Endothelial cell of umbilical vein (primary cell): ENCODE measurements around the gene CYB561A3. TPM values are rescaled to one million over a fixed set of nuclear protein-coding genes. Genes with fewer than 3 reads are reported as not detected.

Experiments
- BruUV-seq: library from RNA; stranded (reverse); fragments of 400-500 nt; replicated peaks from 2 replicates; lab custom pipeline; 2021; lab: Mats Ljungman, UMichigan
- CTCF ChIA-PET: fragments of 300-600, 350-600 bp; sonication (Branson Sonifier 250); formaldehyde crosslinking; loops from one replicate; lab custom pipeline; 2021; ENCODE audit warnings: antibody characterized with exemption, inconsistent platforms; lab: Charles Lee
- POLR2A ChIA-PET: fragments of 300-600, 350-600 bp; sonication (Branson Sonifier 250); formaldehyde crosslinking; loops from one replicate; lab custom pipeline; 2021; ENCODE audit warnings: antibody characterized with exemption, inconsistent platforms; lab: Charles Lee
- DNase-seq: peaks from one replicate; pipeline ENCODE4 v3.0.0-alpha.2; 2011; ENCODE audit warnings: low read depth, low spot score
- FAIRE-seq: peaks from 2 replicates; lab custom pipeline; 2011; peaks lifted over from hg19 to GRCh38; lab: Jason Lieb, UNC
- H2AFZ ChIP-seq: 2 replicates; pipeline ENCODE4 v1.6.0; 2012; ENCODE audit warnings: low read depth, low read length, control low read depth, inconsistent platforms
- H3K27ac ChIP-seq: 2 replicates; pipeline ENCODE4 v1.5.1; 2011; ENCODE audit warnings: low read depth, mild to moderate bottlenecking, control low read depth, low read length, moderate library complexity; ENCODE audit not compliant: insufficient read depth
- H3K27me3 ChIP-seq, 2 experiments: 2 replicates each; pipeline versions ENCODE4 v1.6.0 to v1.6.1; 2011; ENCODE audit warnings: low read length in 2 of 2, mixed read lengths in 1 of 2; ENCODE audit not compliant: control insufficient read depth in 2 of 2, insufficient read depth in 2 of 2
- H3K36me3 ChIP-seq, 2 experiments: 2 replicates in 1 of 2; 3 replicates in 1 of 2; pipeline ENCODE4 v1.5.1; 2011; ENCODE audit warnings: low read length in 2 of 2, mild to moderate bottlenecking in 1 of 2, moderate library complexity in 1 of 2; ENCODE audit not compliant: control insufficient read depth in 2 of 2, insufficient read depth in 2 of 2; ENCODE audit errors: extremely low read depth in 1 of 2
- H3K4me1 ChIP-seq: 3 replicates; pipeline ENCODE4 v1.5.1; 2011; ENCODE audit warnings: mild to moderate bottlenecking, low read length; ENCODE audit not compliant: control insufficient read depth, insufficient read depth; ENCODE audit errors: extremely low read depth
- H3K4me2 ChIP-seq: 2 replicates; pipeline ENCODE4 v1.6.1; 2011; ENCODE audit warnings: low read length, control low read depth, mixed read lengths; ENCODE audit not compliant: insufficient read depth
- H3K4me3 ChIP-seq, 3 experiments: fragments of 200-600 bp in 1 of 3; sonication (generic), shearing (Covaris generic) in 1 of 3; replicated peaks in 1 of 3; 2 replicates each; pipeline ENCODE4 v1.5.1; 2011 to 2016; ENCODE audit warnings: control low read depth in 3 of 3, low read length in 3 of 3, mild to moderate bottlenecking in 2 of 3, inconsistent platforms in 1 of 3, low read depth in 1 of 3, moderate library complexity in 1 of 3; ENCODE audit not compliant: insufficient read depth in 1 of 3
- H3K79me2 ChIP-seq: 2 replicates; pipeline ENCODE4 v1.6.0; 2012; ENCODE audit warnings: low read length, inconsistent platforms; ENCODE audit not compliant: control insufficient read depth, insufficient read depth
- H3K9ac ChIP-seq: replicated peaks from 2 replicates; pipeline ENCODE3; 2011; ENCODE audit warnings: low read length, control low read depth; ENCODE audit not compliant: insufficient read depth; ENCODE audit errors: extremely low read depth
- H3K9me1 ChIP-seq: replicated peaks from 3 replicates; pipeline ENCODE4 v1.6.0; 2011; ENCODE audit warnings: mild to moderate bottlenecking, low read length; ENCODE audit not compliant: control insufficient read depth, insufficient read depth; ENCODE audit errors: extremely low read depth
- H3K9me3 ChIP-seq: replicated peaks from 2 replicates; pipeline ENCODE4 v1.5.1; 2012; ENCODE audit warnings: low read length, inconsistent platforms; ENCODE audit not compliant: control insufficient read depth, insufficient read depth
- H4K20me1 ChIP-seq: replicated peaks from 2 replicates; pipeline ENCODE3; 2011; ENCODE audit warnings: mild to moderate bottlenecking, low read length; ENCODE audit not compliant: control insufficient read depth, insufficient read depth; ENCODE audit errors: extremely low read depth
- CTCF ChIP-seq, 2 donors: IDR thresholded peaks; 1 replicate in 1 of 2; 2 replicates in 1 of 2; pipeline ENCODE4 v1.5.1; 2011; ENCODE audit warnings: low read length in 2 of 2, mild to moderate bottlenecking in 2 of 2, moderate library complexity in 2 of 2, control low read depth in 1 of 2, inconsistent platforms in 1 of 2, low read depth in 1 of 2; ENCODE audit not compliant: insufficient read depth in 1 of 2; ENCODE audit errors: extremely low read depth in 1 of 2
- EZH2 ChIP-seq: IDR thresholded peaks from 2 replicates; pipeline ENCODE4 v1.6.1; 2012; ENCODE audit warnings: borderline replicate concordance, low read depth, mild to moderate bottlenecking, moderate library complexity, low read length, inconsistent platforms; ENCODE audit not compliant: severe bottlenecking
- FOS ChIP-seq: IDR thresholded peaks from 2 replicates; pipeline ENCODE4 v1.6.1; 2011; ENCODE audit warnings: mild to moderate bottlenecking, low read length, moderate library complexity, borderline replicate concordance; ENCODE audit not compliant: insufficient read depth
- GATA2 ChIP-seq: IDR thresholded peaks from 2 replicates; pipeline ENCODE4 v1.7.0; 2011; ENCODE audit warnings: low read depth, mild to moderate bottlenecking, moderate library complexity, mixed read lengths, low read length; ENCODE audit not compliant: insufficient read length, insufficient read depth
- JUN ChIP-seq: IDR thresholded peaks from 2 replicates; pipeline ENCODE4 v1.6.1; 2011; ENCODE audit warnings: borderline replicate concordance, low read depth; ENCODE audit not compliant: insufficient read length, insufficient read depth
- POLR2A ChIP-seq: IDR thresholded peaks from 2 replicates; pipeline ENCODE4 v1.6.1; 2012; ENCODE audit warnings: low read depth, mild to moderate bottlenecking, control low read depth, low read length
- POLR2AphosphoS5 ChIP-seq: IDR thresholded peaks from 2 replicates; pipeline ENCODE4 v1.6.1; 2012; ENCODE audit warnings: low read depth, mild to moderate bottlenecking, control low read depth, low read length, moderate library complexity; ENCODE audit not compliant: insufficient read depth
- dilution Hi-C: fragments of 300-500 bp; cut with MboI; formaldehyde crosslinking; loops from one replicate; pipeline ENCODE4 v1.15.0; 2019; ENCODE audit warnings: low sequenced_read_pairs; ENCODE audit not compliant: extremely low pct_ligation_motif_present
- intact Hi-C: fragments of 100-400 bp; cut with micrococcal nuclease; formaldehyde crosslinking; loops from one replicate; pipeline ENCODE4 v1.10.0; 2022
- polyA plus RNA-seq, 4 experiments: library from polyadenylated mRNA; depleted of rRNA in 3 of 4; stranded (reverse) in 3 of 4; unstranded in 1 of 4; fragments of >200 nt; gene quantifications; 2 replicates each; pipeline versions ENCODE4 v1.2.1 to v1.2.3, GENCODE V29; 2011 to 2012; ENCODE audit warnings: missing spikeins in 1 of 4
- total RNA-seq: library from RNA; stranded (reverse); gene quantifications from 2 replicates; pipeline ENCODE4 v1.2.3, GENCODE V29; 2021
- TF ChIP-seq, protein P1 (sequence below): IDR thresholded peaks from 2 replicates; pipeline ENCODE4 v1.6.1; 2011; ENCODE audit not compliant: insufficient read depth, insufficient read length

The CYB561A3 gene
- total and polyA plus RNA-seq, 2 donors (not counting 3 experiments of a cell fraction or from before 2014, with no cell fraction given) = 41.6 to 103 TPM

GRCh38 chr11:61380884-61381283, 19.2 kb upstream of the CYB561A3 start:
- dilution Hi-C loops (no loop called here), intact Hi-C loops (no loop called here)
- DNase-seq = no peak
- no peaks in the 10 kb centered on the region for H3K27me3 ChIP-seq
- no peaks in the 10 kb centered on the region for H4K20me1 ChIP-seq
- no peaks in the 10 kb centered on the region for H3K4me1 ChIP-seq
- H3K36me3 ChIP-seq = no peaks in the 10 kb centered on the region
- BruUV-seq = no TSS peak
- H3K9ac ChIP-seq = no peak overlapping the region
- no peaks in the 10 kb centered on the region for H3K9me3 ChIP-seq
- H3K4me3 ChIP-seq = no peak overlapping the region
- H3K9me1 ChIP-seq = no peaks in the 10 kb centered on the region
- H3K79me2 ChIP-seq = no peaks in the 10 kb centered on the region
- ChIA-PET CTCF (interaction anchor here (1.1 kb wide), 1 partner anchor 11 kb away, joined by 4 read pairs; no protein-coding TSS in a partner anchor), POLR2A (no interaction called here)
- no peak overlapping the region for H3K27ac ChIP-seq
- no peak for FAIRE-seq
- TF ChIP-seq JUN = no peak
- TF ChIP-seq FOS = no peak
- TF ChIP-seq, protein P1, sequence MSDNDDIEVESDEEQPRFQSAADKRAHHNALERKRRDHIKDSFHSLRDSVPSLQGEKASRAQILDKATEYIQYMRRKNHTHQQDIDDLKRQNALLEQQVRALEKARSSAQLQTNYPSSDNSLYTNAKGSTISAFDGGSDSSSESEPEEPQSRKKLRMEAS = no peak
- TF ChIP-seq POLR2AphosphoS5 = no peak
- TF ChIP-seq GATA2 = no peak
- no peak for TF ChIP-seq CTCF (IDR thresholded peaks at IDR 0.05; ENCODE audit: extremely low read depth in 1 of 2, insufficient read depth in 1 of 2, low read depth in 1 of 2, low read length in 2 of 2)
- no peak for TF ChIP-seq EZH2
- TF ChIP-seq POLR2A = no peak
- no peak overlapping the region for H2AFZ ChIP-seq
- no peak overlapping the region for H3K4me2 ChIP-seq
